DOHH2 (cell line): ENCODE results near the gene TVP23B.

ENCODE experiments used
- H3F3A ChIP-seq: fragments of 200-600 bp; sonication (generic), shearing (Covaris generic); 2 replicates; pipeline ENCODE4 v1.6.0; 2016; ENCODE audit warnings: antibody characterized with exemption, mild to moderate bottlenecking; ENCODE audit not compliant: control insufficient read depth, insufficient read depth
- H3K27ac ChIP-seq: fragments of 200-600 bp; sonication (generic); 2 replicates; pipeline ENCODE4 v1.5.1; 2014; ENCODE audit warnings: low read depth, mild to moderate bottlenecking, low read length, moderate library complexity
- H3K27me3 ChIP-seq: fragments of 200-600 bp; sonication (generic); 2 replicates; pipeline ENCODE4 v1.6.1; 2014; ENCODE audit warnings: mild to moderate bottlenecking, low read length, mixed read lengths; ENCODE audit not compliant: control insufficient read depth
- H3K36me3 ChIP-seq: fragments of 200-600 bp; sonication (generic); 2 replicates; pipeline ENCODE4 v1.6.1; 2014; ENCODE audit warnings: mild to moderate bottlenecking, low read length, moderate library complexity, mixed read lengths; ENCODE audit not compliant: control insufficient read depth
- H3K4me1 ChIP-seq: fragments of 200-600 bp; sonication (generic); 2 replicates; pipeline ENCODE4 v1.6.1; 2014; ENCODE audit warnings: mild to moderate bottlenecking, low read length, mixed read lengths; ENCODE audit not compliant: control insufficient read depth
- H3K4me2 ChIP-seq: fragments of 200-600 bp; sonication (generic); 2 replicates; pipeline ENCODE4 v1.6.0; 2014; ENCODE audit warnings: mild to moderate bottlenecking, low read length, moderate library complexity
- H3K4me3 ChIP-seq: fragments of 200-600 bp; sonication (generic); 2 replicates; pipeline ENCODE4 v1.5.1; 2014; ENCODE audit warnings: mild to moderate bottlenecking, low read length, mixed read lengths
- H3K79me2 ChIP-seq: fragments of 200-600 bp; sonication (generic); 2 replicates; pipeline ENCODE4 v1.6.1; 2014; ENCODE audit warnings: mild to moderate bottlenecking, low read length, mixed read lengths; ENCODE audit not compliant: control insufficient read depth
- H3K9me2 ChIP-seq: fragments of 200-600 bp; sonication (generic); replicated peaks from 2 replicates; pipeline ENCODE4 v1.6.1; 2014; ENCODE audit warnings: mild to moderate bottlenecking, low read length, mixed read lengths; ENCODE audit not compliant: control insufficient read depth
- H3K9me3 ChIP-seq: fragments of 200-600 bp; sonication (generic); 2 replicates; pipeline ENCODE4 v1.6.1; 2014; ENCODE audit warnings: antibody characterized with exemption, low read length, mixed read lengths; ENCODE audit not compliant: control insufficient read depth, insufficient read depth
- H4K20me1 ChIP-seq: fragments of 200-600 bp; sonication (generic); 2 replicates; pipeline ENCODE4 v1.6.0; 2014; ENCODE audit warnings: low read depth, mild to moderate bottlenecking, antibody characterized with exemption, low read length, moderate library complexity; ENCODE audit not compliant: control insufficient read depth, insufficient read depth
- CTCF ChIP-seq: fragments of 200-600 bp; sonication (generic); IDR thresholded peaks from one replicate; pipeline ENCODE4 v1.5.1; 2014; ENCODE audit warnings: antibody characterized with exemption, mild to moderate bottlenecking, low read depth, low read length; ENCODE audit not compliant: poor library complexity, severe bottlenecking
- EZH2phosphoT487 ChIP-seq: fragments of 200-600 bp; sonication (generic); IDR thresholded peaks from 2 replicates; pipeline ENCODE4 v1.6.1; 2017; ENCODE audit warnings: borderline replicate concordance, mild to moderate bottlenecking, antibody characterized with exemption, low read length, moderate library complexity, mixed read lengths

Gene TVP23B

GRCh38 chr17:18850679-18851078 is 69.7 kb downstream of the TVP23B start:
- Histone ChIP-seq H3K4me1 (peaks cover 52% of the 10 kb centered on the region), H3K27me3 (no peaks in the 10 kb centered on the region), H3K4me2 (peak overlapping the region; percentile 43), H3K9me3 (no peaks in the 10 kb centered on the region), H3K79me2 (peaks cover 67% of the 10 kb centered on the region), H3F3A (peaks cover 16% of the 10 kb centered on the region), H3K4me3 (no peak overlapping the region), H3K36me3 (peaks cover 55% of the 10 kb centered on the region), H3K27ac (peak overlapping the region; percentile 44), H3K9me2 (no peaks in the 10 kb centered on the region), H4K20me1 (no peaks in the 10 kb centered on the region)
- TF ChIP-seq CTCF = no peak

- Histone ChIP-seq H3F3A (peaks cover 16% of the 10 kb centered on the region), H3K4me2 (peak overlapping the region; percentile 43; the same call in 1 of the 2 replicates), H3K9me2 (no peaks in the 10 kb centered on the region), H4K20me1 (no peaks in the 10 kb centered on the region), H3K4me1 (peaks cover 58% of the 10 kb centered on the region), H3K9me3 (no peaks in the 10 kb centered on the region), H3K36me3 (peaks cover 56% of the 10 kb centered on the region), H3K27ac (peak overlapping the region; percentile 44; the same call in 1 of the 2 replicates), H3K4me3 (no peak overlapping the region), H3K27me3 (no peaks in the 10 kb centered on the region), H3K79me2 (peaks cover 70% of the 10 kb centered on the region)
- TF ChIP-seq CTCF (no peak), EZH2phosphoT487 (no peak)
Measured at GRCh38 chr17:18851201-18851600, 70.2 kb downstream of the TVP23B start.

GRCh38 chr17:18854956-18855355 is 74.0 kb downstream of the TVP23B start:
- no peak for TF ChIP-seq EZH2phosphoT487
- no peak for TF ChIP-seq CTCF
- Histone ChIP-seq H3K9me3 (no peaks in the 10 kb centered on the region), H3F3A (peaks cover 23% of the 10 kb centered on the region), H3K4me2 (peak overlapping the region; percentile 74), H3K27me3 (no peaks in the 10 kb centered on the region), H3K4me1 (peaks cover 64% of the 10 kb centered on the region), H3K79me2 (peaks cover 72% of the 10 kb centered on the region), H4K20me1 (no peaks in the 10 kb centered on the region), H3K9me2 (no peaks in the 10 kb centered on the region), H3K27ac (no peak overlapping the region; the same call in 1 of the 2 replicates), H3K36me3 (peaks cover 61% of the 10 kb centered on the region), H3K4me3 (peak overlapping the region; percentile 74)
